Spleen (tissue), 11 donors: ENCODE results near the gene GPR176. TPM values are rescaled to one million over a fixed set of nuclear protein-coding genes. Genes with fewer than 3 reads are reported as not detected.

Source experiments
- DNase-seq: peaks from one replicate; pipeline ENCODE4 v3.0.0-alpha.2; 2020
- H3K27ac ChIP-seq, 8 donors: fragments of 200-600 bp; sonication (generic) in 7 of 8; 1 replicate in 4 of 8; 2 replicates in 4 of 8; pipeline versions ENCODE4 v1.5.0 to v1.8.0; 2016 to 2021; ENCODE audit warnings: inconsistent platforms in 4 of 8, mild to moderate bottlenecking in 4 of 8, moderate library complexity in 1 of 8
- H3K27me3 ChIP-seq, 7 donors: fragments of 200-600 bp; sonication (generic) in 6 of 7; replicated peaks in 1 of 7; 1 replicate in 4 of 7; 2 replicates in 3 of 7; pipeline versions ENCODE4 v1.5.0 to v1.8.0; 2016 to 2021; ENCODE audit warnings: inconsistent platforms in 3 of 7, mild to moderate bottlenecking in 1 of 7
- H3K36me3 ChIP-seq, 6 donors: fragments of 200-600 bp; sonication (generic) in 5 of 6; 1 replicate in 4 of 6; 2 replicates in 2 of 6; pipeline versions ENCODE4 v1.5.0 to v1.8.0; 2016 to 2021; ENCODE audit warnings: inconsistent platforms in 2 of 6
- H3K4me1 ChIP-seq, 6 donors: fragments of 200-600 bp; sonication (generic) in 5 of 6; 1 replicate in 3 of 6; 2 replicates in 3 of 6; pipeline versions ENCODE4 v1.5.0 to v1.8.0; 2016 to 2021; ENCODE audit warnings: inconsistent platforms in 3 of 6
- H3K4me3 ChIP-seq, 8 donors: fragments of 200-600 bp; sonication (generic) in 7 of 8; 1 replicate in 4 of 8; 2 replicates in 4 of 8; pipeline versions ENCODE4 v1.5.0 to v1.8.0; 2016 to 2021; ENCODE audit warnings: inconsistent platforms in 4 of 8, mild to moderate bottlenecking in 4 of 8, moderate library complexity in 2 of 8
- H3K9me3 ChIP-seq, 8 donors: fragments of 200-600 bp; sonication (generic) in 7 of 8; 1 replicate in 4 of 8; 2 replicates in 4 of 8; pipeline versions ENCODE4 v1.5.0 to v1.8.0; 2016 to 2021; ENCODE audit warnings: inconsistent platforms in 4 of 8
- POLR2A ChIP-seq, 3 donors: fragments of 450-650 bp; IDR thresholded peaks; one replicate each; pipeline ENCODE4 v1.5.1; 2017; ENCODE audit warnings: antibody characterized with exemption in 3 of 3, mild to moderate bottlenecking in 1 of 3
- POLR2AphosphoS5 ChIP-seq, 3 donors: sonication (generic); formaldehyde crosslinking; IDR thresholded peaks; one replicate each; pipeline ENCODE4 v1.5.1; 2017; ENCODE audit warnings: antibody characterized with exemption in 3 of 3
- WGBS, 5 donors: extraction: QIAGEN DNeasy Blood & Tissue Kit in 3 of 5; methylation state at CpG; one replicate each; pipeline versions ENCODE4 v1.1.5 to v1.1.7; 2013 to 2018; 5-methylcytosine and 5-hydroxymethylcytosine counted together
- intact Hi-C: fragments of 100-400 bp; cut with DNase I; formaldehyde crosslinking; loops from one replicate; pipeline ENCODE4 v1.15.0; 2023; ENCODE audit warnings: low total_unique reads
- polyA plus RNA-seq, 3 donors: library from polyadenylated mRNA; stranded (reverse); fragments of 200-250 nt; gene quantifications; one replicate each; pipeline ENCODE4 v1.2.1, GENCODE V29; 2013
- total RNA-seq, 7 donors: library from RNA; depleted of rRNA in 3 of 7; stranded (reverse); fragments of >200 nt in 3 of 7; fragmentation: NEBNext Ultra II Directional in 4 of 7; extraction: Animal tissue kit (Norgen Biotek cat#: 25700) in 4 of 7; gene quantifications; one replicate each; pipeline versions ENCODE4 v1.1.0 to v1.2.1, GENCODE V29; 2016 to 2021
- TF ChIP-seq, protein P1 (sequence below), 11 experiments: fragments of 200-600 bp in 7 of 11; fragments of 450-650 bp in 4 of 11; sonication (generic) in 4 of 11; IDR thresholded peaks in 8 of 11; conservative IDR thresholded peaks in 3 of 11; 1 replicate in 7 of 11; 2 replicates in 4 of 11; pipeline versions ENCODE4 v1.4.0 to v1.8.0; 2016 to 2021; ENCODE audit warnings: antibody characterized with exemption in 11 of 11, inconsistent platforms in 4 of 11, mild to moderate bottlenecking in 1 of 11
- donor health status: healthy with polysubstance abuse.
- donor health status: DM: no; HTN: no; CAD: no; lungs with moderate emphysema.
- donor health status: DM: no; HTN: no; CAD: no.
- donor health status: Bipolar disorder and iron deficiency.
- donor health status: healthy.
- donor health status: DM: no; HTN: no; CAD: no.
- donor health status: DM: yes; HTN: yes; CAD: no.

Gene GPR176
- total and polyA plus RNA-seq, 10 donors, result 2.7 to 12.8 (median 5.1) TPM

DNA sequence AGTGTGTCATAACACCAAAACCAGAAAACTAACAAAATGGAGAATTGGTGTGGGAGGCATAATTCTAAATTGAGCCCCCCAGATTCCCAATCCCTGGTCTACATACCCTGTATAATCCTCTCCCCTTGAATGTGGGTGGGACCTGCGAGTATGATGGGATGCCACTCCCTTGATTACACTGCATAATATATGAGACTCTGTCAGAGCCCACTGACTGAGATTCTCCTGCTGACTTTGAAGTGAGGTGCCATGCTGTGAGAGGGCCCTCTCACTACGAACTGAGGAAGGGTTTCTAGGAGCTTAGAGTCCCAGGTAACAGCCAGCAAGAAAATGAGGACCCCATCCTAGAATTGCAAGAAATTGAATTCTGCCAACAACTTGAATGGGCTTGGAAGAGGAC is 49.5 kb downstream of the GPR176 start:
- Histone ChIP-seq H3K4me1 (peaks cover 0 to 5% (median 0%) of the 10 kb centered on the region in 6 donors), H3K27me3 (no peaks in the 10 kb centered on the region), H3K4me3 (no peak overlapping the region), H3K27ac (no peak overlapping the region), H3K36me3 (no peaks in the 10 kb centered on the region), H3K9me3 (no peaks in the 10 kb centered on the region)
- TF ChIP-seq, protein P1, sequence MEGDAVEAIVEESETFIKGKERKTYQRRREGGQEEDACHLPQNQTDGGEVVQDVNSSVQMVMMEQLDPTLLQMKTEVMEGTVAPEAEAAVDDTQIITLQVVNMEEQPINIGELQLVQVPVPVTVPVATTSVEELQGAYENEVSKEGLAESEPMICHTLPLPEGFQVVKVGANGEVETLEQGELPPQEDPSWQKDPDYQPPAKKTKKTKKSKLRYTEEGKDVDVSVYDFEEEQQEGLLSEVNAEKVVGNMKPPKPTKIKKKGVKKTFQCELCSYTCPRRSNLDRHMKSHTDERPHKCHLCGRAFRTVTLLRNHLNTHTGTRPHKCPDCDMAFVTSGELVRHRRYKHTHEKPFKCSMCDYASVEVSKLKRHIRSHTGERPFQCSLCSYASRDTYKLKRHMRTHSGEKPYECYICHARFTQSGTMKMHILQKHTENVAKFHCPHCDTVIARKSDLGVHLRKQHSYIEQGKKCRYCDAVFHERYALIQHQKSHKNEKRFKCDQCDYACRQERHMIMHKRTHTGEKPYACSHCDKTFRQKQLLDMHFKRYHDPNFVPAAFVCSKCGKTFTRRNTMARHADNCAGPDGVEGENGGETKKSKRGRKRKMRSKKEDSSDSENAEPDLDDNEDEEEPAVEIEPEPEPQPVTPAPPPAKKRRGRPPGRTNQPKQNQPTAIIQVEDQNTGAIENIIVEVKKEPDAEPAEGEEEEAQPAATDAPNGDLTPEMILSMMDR (IDR thresholded peaks at IDR 0.05 in 8 of 11, conservative IDR thresholded peaks at IDR 0.05 in 3 of 11), result no peak
- TF ChIP-seq POLR2AphosphoS5 (IDR thresholded peaks at IDR 0.05) (no peak), POLR2A (IDR thresholded peaks at IDR 0.05) (no peak)
- WGBS, 5 donors, result 72 to 97% (median 87%) methylated on average over 2 of the region's 2 CpGs
- intact Hi-C loops, result loop anchor here (10.0 kb wide), 1 partner anchor 86 kb away; the partner anchor contains the start of gene FSIP1
- no peak for DNase-seq

DNA sequence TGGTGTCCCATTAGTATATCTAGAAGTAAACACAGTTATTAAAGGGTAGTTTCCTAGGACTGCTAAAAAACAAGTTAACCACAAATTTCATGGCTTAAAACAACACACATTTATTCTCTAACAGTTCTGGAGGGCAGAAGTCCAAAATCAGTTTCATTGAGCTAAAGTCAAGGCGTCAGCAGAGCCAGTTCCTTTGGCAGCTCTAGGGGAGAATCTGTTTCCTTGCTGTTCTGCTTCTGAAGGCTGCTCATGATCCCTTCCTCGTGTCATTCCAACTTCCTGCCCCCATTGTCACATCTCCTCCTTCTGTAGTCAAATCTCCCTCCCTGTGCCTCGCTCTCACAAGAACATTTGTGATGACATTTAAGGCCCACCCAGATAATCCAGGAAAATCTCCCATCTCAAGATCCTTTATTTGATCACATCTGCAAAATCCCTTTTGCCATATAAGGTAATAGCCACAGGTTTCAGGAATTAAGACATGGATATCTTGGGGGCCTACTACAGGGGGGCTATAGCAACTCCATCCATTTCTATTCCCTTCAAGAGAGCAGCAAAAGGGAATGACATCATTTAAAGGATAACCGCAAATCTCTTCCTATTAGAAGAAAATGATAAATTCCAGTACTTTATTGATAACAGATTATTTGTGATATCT is 50.1 kb downstream of the GPR176 start:
- WGBS, 5 donors, result 51 to 68% (median 58%) methylated on average over 4 of the region's 4 CpGs
- H3K27me3 ChIP-seq, result no peaks in the 10 kb centered on the region
- no peak overlapping the region for H3K27ac ChIP-seq
- no peak overlapping the region for H3K4me3 ChIP-seq
- no peak for TF ChIP-seq POLR2AphosphoS5 (IDR thresholded peaks at IDR 0.05)
- TF ChIP-seq, protein P1 (IDR thresholded peaks at IDR 0.05 in 8 of 11, conservative IDR thresholded peaks at IDR 0.05 in 3 of 11), result no peak
- no peak for TF ChIP-seq POLR2A (IDR thresholded peaks at IDR 0.05)
- no peaks in the 10 kb centered on the region for H3K9me3 ChIP-seq
- H3K4me1 ChIP-seq, result peaks cover 0 to 5% (median 0%) of the 10 kb centered on the region in 6 donors
- no peaks in the 10 kb centered on the region for H3K36me3 ChIP-seq
- intact Hi-C loops, result loop anchor here (10.0 kb wide), 1 partner anchor 85 kb away; the partner anchor contains the start of gene FSIP1
- DNase-seq, result no peak

DNA sequence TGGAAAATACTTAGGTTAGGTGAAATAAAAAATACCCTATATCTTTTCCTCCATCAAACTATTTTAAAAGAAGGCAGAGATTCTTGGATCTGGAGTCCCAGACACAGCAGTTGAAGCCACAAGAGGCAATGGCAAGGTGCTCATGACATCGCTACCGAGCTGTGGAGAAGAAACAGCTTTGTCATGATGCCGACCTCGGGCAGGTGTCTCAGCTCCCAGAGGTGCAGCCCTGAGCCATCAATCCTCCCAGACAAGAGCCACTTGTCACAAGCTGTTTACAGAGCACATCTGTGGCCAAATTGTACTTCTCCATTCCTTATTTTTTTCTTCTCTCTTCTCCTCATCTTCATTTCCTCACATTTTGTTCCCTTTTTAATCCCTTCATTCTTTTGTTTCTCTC is 50.8 kb downstream of the GPR176 start:
- Histone ChIP-seq H3K27ac (no peak overlapping the region), H3K27me3 (no peaks in the 10 kb centered on the region), H3K36me3 (no peaks in the 10 kb centered on the region), H3K4me1 (peaks cover 0 to 5% (median 0%) of the 10 kb centered on the region in 6 donors), H3K4me3 (no peak overlapping the region), H3K9me3 (no peaks in the 10 kb centered on the region)
- intact Hi-C loops, result no loop called here
- TF ChIP-seq POLR2A (IDR thresholded peaks at IDR 0.05) (no peak), POLR2AphosphoS5 (IDR thresholded peaks at IDR 0.05) (no peak)
- TF ChIP-seq, protein P1 (IDR thresholded peaks at IDR 0.05 in 8 of 11, conservative IDR thresholded peaks at IDR 0.05 in 3 of 11), result no peak
- no peak for DNase-seq
- WGBS, 5 donors, result 23 to 51% (median 34%) methylated on average over 4 of the region's 4 CpGs

DNA sequence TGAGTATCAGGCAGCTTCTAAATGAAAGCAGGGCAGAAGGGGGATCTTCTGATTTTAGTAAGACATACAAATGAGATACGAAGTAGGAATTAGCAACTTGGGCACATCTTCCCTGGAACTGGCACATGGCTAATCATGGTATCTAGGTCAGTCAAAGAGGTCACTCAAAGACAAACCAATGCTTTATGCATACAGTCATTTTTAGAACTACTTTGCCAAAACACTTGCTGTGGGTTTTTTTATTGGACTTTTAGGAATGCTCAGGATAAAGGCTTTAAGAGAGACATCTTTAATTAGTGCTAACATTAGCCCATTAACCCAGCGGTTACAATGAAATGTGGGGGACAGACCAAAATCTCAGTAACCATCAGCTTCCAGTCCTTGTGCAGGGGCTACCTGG is 51.7 kb downstream of the GPR176 start:
- 80 to 91% (median 87%) methylated on average over 2 of the region's 2 CpGs for WGBS, 5 donors
- no peak overlapping the region for H3K4me3 ChIP-seq
- no peaks in the 10 kb centered on the region for H3K36me3 ChIP-seq
- peaks cover 0 to 5% (median 0%) of the 10 kb centered on the region in 6 donors for H3K4me1 ChIP-seq
- intact Hi-C loops, result no loop called here
- no peaks in the 10 kb centered on the region for H3K27me3 ChIP-seq
- H3K9me3 ChIP-seq, result no peaks in the 10 kb centered on the region
- DNase-seq, result no peak
- H3K27ac ChIP-seq, result no peak overlapping the region
- TF ChIP-seq POLR2AphosphoS5 (IDR thresholded peaks at IDR 0.05) (no peak), POLR2A (IDR thresholded peaks at IDR 0.05) (no peak)
- TF ChIP-seq, protein P1 (IDR thresholded peaks at IDR 0.05 in 8 of 11, conservative IDR thresholded peaks at IDR 0.05 in 3 of 11), result no peak
